Measurements from ENCODE around the gene DPEP2. TPM values are rescaled to one million over a fixed set of nuclear protein-coding genes. Genes with fewer than 3 reads are reported as not detected.

DPEP2 gene
- total and polyA plus RNA-seq, 2 of the 4 experiments (the other 2 are of a cell fraction): not detected

GRCh38 chr16:68047987-68048386 is 48.7 kb upstream of the DPEP2 start:
- no peak for DNase-seq
- H3K27ac ChIP-seq (ENCODE audit: insufficient read depth, low read length): no peak overlapping the region
- CTCF ChIA-PET: no interaction called here
- H3K27me3 ChIP-seq (ENCODE audit: control insufficient read depth, insufficient read depth, low read length): no peaks in the 10 kb centered on the region
- WGBS, 2 experiments (ENCODE audit: extremely low coverage in 2 of 2, insufficient read length in 1 of 2): no CpG with 5 or more reads among the region's 2 CpGs
- H3K23ac ChIP-seq (ENCODE audit: low read depth, low read length): no peak overlapping the region
- H3K56ac ChIP-seq (ENCODE audit: extremely low read depth, insufficient read depth, low read length): no peak overlapping the region
- no peak overlapping the region for H2AK9ac ChIP-seq (replicated peaks; ENCODE audit: low read depth, low read length, poor library complexity)
- H2AFZ ChIP-seq (replicated peaks; ENCODE audit: low read length, poor library complexity): no peak overlapping the region
- no peak overlapping the region for H2BK15ac ChIP-seq (ENCODE audit: low read depth, low read length)
- TF ChIP-seq FOS (IDR thresholded peaks at IDR 0.05; ENCODE audit: low read depth, low read length) (no peak), NFE2L2 (IDR thresholded peaks at IDR 0.05; ENCODE audit: low read depth, low read length) (no peak), CHD1 (IDR thresholded peaks at IDR 0.05; ENCODE audit: low read depth, low read length) (no peak), MAZ (IDR thresholded peaks at IDR 0.05; ENCODE audit: borderline replicate concordance, low read depth, low read length) (no peak), CEBPB (IDR thresholded peaks at IDR 0.05; ENCODE audit: low read depth, low read length) (no peak), CTCF (conservative IDR thresholded peaks at IDR 0.05; ENCODE audit: low read depth, low read length) (no peak), RCOR1 (IDR thresholded peaks at IDR 0.05; ENCODE audit: insufficient replicate concordance, low read length) (no peak), POLR2A (IDR thresholded peaks at IDR 0.05; ENCODE audit: low read depth, low read length) (no peak), RFX5 (IDR thresholded peaks at IDR 0.05; ENCODE audit: low read depth, low read length) (no peak), ELK1 (IDR thresholded peaks at IDR 0.05; ENCODE audit: borderline replicate concordance, low read depth, low read length) (no peak), MAFK (IDR thresholded peaks at IDR 0.05; ENCODE audit: low read depth, low read length) (no peak), RAD21 (IDR thresholded peaks at IDR 0.05; ENCODE audit: low read length) (no peak), BHLHE40 (IDR thresholded peaks at IDR 0.05; ENCODE audit: low read depth, low read length) (no peak), USF2 (IDR thresholded peaks at IDR 0.05; ENCODE audit: low read depth, low read length) (no peak), SMC3 (IDR thresholded peaks at IDR 0.05; ENCODE audit: low read depth, low read length) (no peak), MXI1 (IDR thresholded peaks at IDR 0.05; ENCODE audit: borderline replicate concordance, low read depth, low read length) (no peak)
- H3K9me3 ChIP-seq (ENCODE audit: control insufficient read depth, insufficient read depth, low read length): no peaks in the 10 kb centered on the region
- H3K4me1 ChIP-seq (ENCODE audit: control insufficient read depth, insufficient read depth, low read length): no peaks in the 10 kb centered on the region
- H3K4me2 ChIP-seq (ENCODE audit: low read depth, low read length): no peak overlapping the region
- H3K79me1 ChIP-seq (ENCODE audit: low read depth in 1 of 2, low read length in 2 of 2): peaks cover 0 to 3% of the 10 kb centered on the region in 2 experiments; a peak in 2 of 4 replicates
- no peak overlapping the region for H3K4ac ChIP-seq (ENCODE audit: low read depth, low read length)
- no peak overlapping the region for H2AK5ac ChIP-seq (ENCODE audit: low read depth, low read length)
- no peak overlapping the region for H3K14ac ChIP-seq (replicated peaks; ENCODE audit: low read depth, low read length)
- no peak overlapping the region for H4K8ac ChIP-seq (ENCODE audit: low read depth in 2 of 2, low read length in 2 of 2)
- H4K91ac ChIP-seq (ENCODE audit: insufficient read depth, low read depth, low read length): no peak overlapping the region
- intact Hi-C loops (cut with micrococcal nuclease) (no loop called here), dilution Hi-C loops (cut with HindIII; ENCODE audit: low sequenced_read_pairs, unreplicated experiment) (no loop called here), in situ Hi-C loops (cut with MboI; ENCODE audit: low sequenced_read_pairs) (no loop called here)
- no TSS peak for BruUV-seq (replicated peaks)
- H3K4me3 ChIP-seq (ENCODE audit: insufficient read depth, low read depth, low read length): no peak overlapping the region
- POLR2A ChIA-PET (ENCODE audit: unreplicated experiment): no interaction called here
- H4K5ac ChIP-seq (ENCODE audit: low read depth, low read length): no peak overlapping the region
- no peak overlapping the region for H3K18ac ChIP-seq (ENCODE audit: low read depth, low read length)
- H2BK120ac ChIP-seq (ENCODE audit: low read depth, low read length): no peak overlapping the region
- no peak for ATAC-seq (ENCODE audit: low read depth)
- H3K36me3 ChIP-seq (ENCODE audit: control insufficient read depth, insufficient read depth, low read length): peaks cover 22% of the 10 kb centered on the region
- H3K9ac ChIP-seq (ENCODE audit: low read depth, low read length): no peak overlapping the region
- H2BK5ac ChIP-seq (ENCODE audit: low read depth, low read length, poor library complexity, severe bottlenecking): no peak overlapping the region
- H2BK20ac ChIP-seq (ENCODE audit: low read depth, low read length): no peak overlapping the region
- no peaks in the 10 kb centered on the region for H4K20me1 ChIP-seq (ENCODE audit: insufficient read depth, low read length)
- no peaks in the 10 kb centered on the region for H3K9me1 ChIP-seq (ENCODE audit: insufficient read depth, low read length)

Measured in IMR-90 (cell line).